HG03439 (cell line): ENCODE data around the gene DPT.
"Not testable (repeated sequence)": the region's sequence is repeated elsewhere in the genome, so short reads cannot be mapped to it uniquely, and the experiment has no call there.

Source experiments
- ATAC-seq: cut with Tn5 transposase; IDR thresholded peaks from one replicate; pipeline ENCODE4 v1.9.1; 2021; ENCODE audit warnings: mild to moderate bottlenecking, moderate library complexity; ENCODE audit not compliant: unreplicated experiment

The DPT gene

DNA sequence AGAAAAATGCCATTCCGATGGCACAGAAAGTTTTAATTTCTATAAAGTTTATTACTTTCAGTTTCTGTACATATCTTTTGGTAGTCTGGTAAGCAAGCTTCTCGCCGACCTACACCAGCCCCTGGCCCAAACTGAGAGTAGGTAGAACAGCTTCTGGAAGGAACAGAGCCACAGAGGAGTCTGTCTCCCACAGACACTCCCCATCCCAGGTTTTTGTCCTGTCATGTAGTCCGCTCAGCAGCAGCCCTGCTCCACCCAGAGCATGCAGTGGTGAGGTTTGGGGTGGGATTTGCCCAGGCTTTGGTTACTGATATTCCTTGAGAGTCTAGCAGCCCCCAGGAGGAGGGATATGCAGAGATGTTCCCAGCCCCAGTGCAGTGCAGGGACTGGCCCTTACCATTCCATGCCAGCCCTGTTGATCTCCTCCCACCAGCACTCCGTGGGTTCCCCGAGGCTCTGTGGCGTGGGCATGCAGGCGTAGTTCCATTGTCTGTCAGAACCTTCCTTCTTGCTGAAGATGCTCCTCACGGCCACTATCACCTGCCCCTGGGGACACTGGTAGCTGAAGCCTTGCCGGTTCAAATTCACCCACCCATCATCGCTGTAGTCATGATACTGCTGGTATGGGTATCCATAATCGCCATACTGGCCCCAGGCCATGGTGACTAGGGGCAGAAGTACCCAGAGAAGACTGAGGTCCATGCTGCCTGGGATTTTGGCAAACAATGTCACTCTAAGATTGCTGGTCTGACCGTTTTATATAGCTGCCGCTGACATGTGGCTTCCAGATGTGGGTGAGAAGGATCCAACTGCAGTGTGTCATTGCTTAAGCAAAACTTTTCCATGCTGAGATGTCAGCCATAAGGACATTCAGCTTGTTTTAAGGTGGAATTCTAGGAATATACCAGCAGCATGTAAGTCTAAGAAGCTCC, at the start of gene DPT:
DPT (minus strand) TSS at position 734 of the 932 bp plus-strand sequence; CDS start at position 702, 32 bp downstream.
- ATAC-seq = no peak

- ATAC-seq = no peak
Measured at GRCh38 chr1:168775366-168775765, 46.4 kb upstream of the DPT start.

DNA sequence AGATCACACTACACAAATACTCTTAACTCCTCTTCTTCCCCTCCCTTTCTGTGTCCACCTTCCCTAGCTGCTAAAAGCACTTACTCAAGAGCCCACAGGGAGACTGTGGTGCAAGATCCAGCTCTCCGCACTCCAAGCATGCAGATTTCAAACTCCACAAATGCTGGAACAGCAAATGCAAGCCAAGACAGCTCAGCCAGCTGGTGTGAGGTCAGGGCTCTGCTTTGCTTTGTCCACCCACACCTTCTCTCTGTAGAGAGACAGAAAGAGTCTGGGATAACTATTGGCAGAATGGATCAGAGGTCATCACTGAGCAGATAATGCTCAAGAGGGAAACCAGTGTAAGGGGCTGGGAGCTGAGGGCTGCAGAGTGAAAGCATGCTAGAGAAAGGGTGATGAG, 45.2 kb upstream of the DPT start:
- ATAC-seq = no peak

- ATAC-seq = no peak
Measured at GRCh38 chr1:168772428-168773060, 43.5 kb upstream of the DPT start.

DNA sequence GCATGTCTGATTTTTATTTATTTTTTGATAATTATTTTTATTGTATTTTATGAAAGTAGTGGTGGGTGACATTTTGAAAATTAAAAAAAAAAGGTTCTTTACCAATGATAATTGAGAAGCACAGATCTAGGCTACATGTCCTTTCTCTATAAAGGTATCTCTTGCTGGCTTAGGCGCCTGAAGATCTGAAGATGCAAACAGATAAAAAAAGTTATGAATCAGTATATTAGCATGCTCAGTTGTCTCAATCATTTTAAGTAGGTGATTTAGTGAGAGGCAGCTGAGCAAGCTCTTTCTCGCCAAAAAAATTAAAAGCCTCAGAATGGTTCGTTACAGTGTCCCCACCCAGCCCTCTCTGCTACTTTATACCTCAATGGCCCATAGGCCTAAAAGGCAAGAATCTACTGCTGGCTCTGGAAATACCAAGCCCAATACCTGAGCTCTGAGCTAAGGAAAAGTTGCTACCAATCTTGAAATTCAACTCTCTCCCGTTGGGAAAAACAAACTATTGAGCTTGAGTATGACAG, 42.2 kb upstream of the DPT start:
- no peak for ATAC-seq

- ATAC-seq = not testable (repeated sequence)
Measured at GRCh38 chr1:168769893-168770292, 40.9 kb upstream of the DPT start.

GRCh38 chr1:168767894-168768584, 39.0 kb upstream of the DPT start:
- no peak for ATAC-seq

- ATAC-seq = no peak
Measured at GRCh38 chr1:168766568-168766967, 37.6 kb upstream of the DPT start.

DNA sequence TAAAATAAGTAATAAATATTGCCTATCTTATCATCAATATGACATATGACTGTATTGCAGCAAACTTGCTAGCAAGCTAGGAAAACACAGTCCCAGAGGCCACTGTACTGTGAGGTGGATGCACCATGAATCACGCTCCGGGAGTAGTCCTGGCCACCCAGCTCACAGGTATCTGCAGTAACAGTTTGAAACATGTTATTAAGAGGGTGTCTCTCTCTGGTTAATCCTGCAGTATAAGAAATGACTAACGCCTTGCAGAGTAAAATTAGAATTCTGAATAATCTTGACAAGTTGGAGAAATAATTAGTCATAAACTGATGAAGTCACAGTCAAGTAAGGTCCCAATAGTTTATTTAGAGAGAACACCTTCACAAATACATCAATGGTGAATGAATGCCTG, 34.0 kb upstream of the DPT start:
- no peak for ATAC-seq

DNA sequence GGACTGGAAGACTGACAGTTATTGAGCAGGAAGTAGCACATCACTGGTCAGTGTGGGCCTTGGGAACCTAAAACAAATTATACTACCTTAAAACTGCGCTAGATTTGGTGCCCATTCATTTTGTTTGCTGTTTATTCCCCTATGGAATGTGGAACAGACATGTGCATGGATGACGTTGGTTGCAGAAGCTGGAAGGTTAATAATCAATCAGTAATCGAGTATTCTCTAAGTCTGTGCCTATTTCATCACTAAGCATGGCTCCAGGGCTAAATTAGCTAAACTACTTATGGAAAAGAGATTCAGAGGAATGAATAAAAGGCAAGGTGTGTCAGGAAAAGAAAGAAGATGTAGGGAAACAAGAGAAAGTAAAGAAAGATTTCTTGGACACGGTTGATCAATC, 33.5 kb upstream of the DPT start:
- no peak for ATAC-seq

- ATAC-seq = no peak
Measured at GRCh38 chr1:168760781-168761180, 31.8 kb upstream of the DPT start.

DNA sequence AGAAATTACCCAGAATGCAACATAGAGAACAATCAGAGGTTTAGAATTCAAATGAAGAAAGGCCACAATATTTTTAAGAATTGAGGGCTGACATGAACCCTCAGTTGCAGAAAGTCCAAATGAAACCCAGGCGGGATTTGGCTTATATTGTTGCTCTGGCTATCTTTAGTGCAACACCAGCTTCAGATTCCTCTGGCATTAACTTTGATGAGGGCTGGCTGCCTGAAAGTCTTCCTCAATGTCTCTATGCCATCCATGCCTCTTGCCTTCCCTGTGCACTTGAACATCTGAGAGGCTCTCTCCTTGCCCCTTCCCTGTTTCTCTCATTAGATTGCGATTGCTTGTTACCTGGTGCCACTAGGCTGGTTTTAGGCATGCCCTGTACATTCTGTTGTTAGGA, 31.2 kb upstream of the DPT start:
- no peak for ATAC-seq

DNA sequence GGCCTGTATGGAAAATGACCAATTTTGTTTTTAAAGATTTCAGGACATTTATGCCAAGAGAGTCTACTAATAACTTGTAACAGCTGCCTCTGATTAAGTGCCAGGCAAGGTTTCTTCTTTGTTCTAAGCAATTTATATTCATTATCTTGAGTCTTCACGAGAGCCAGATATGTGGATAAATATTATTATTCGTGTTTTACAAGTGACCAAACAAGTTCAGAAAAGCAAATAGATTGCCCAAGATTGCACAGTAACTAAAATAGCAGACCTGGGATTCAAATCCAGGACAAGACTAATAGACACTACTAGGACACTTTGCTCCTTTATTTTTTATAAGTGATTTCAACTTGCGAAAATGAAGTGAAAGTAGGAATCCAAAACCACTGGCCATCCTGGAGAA, 30.1 kb upstream of the DPT start:
- no peak for ATAC-seq

DNA sequence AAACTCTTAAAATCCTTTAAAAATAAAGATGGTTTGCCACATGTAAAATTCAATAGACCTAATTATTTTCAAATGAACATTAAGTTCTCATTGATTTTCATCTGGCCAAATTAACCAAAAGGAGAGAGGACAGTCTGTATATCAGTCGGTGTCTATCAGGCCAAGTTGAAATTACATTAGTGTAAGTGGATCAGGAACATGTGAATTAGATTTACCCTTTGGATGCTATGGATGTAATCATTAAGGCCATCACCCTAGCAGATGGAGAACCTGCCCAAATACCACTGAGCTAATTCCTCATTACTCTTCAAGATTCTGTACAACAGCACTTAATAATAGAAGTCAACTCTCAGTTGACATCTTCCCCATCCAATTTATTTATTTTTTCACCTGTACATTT, 29.5 kb upstream of the DPT start:
- no peak for ATAC-seq

- no peak for ATAC-seq
Measured at GRCh38 chr1:168755800-168756418, 26.9 kb upstream of the DPT start.

DNA sequence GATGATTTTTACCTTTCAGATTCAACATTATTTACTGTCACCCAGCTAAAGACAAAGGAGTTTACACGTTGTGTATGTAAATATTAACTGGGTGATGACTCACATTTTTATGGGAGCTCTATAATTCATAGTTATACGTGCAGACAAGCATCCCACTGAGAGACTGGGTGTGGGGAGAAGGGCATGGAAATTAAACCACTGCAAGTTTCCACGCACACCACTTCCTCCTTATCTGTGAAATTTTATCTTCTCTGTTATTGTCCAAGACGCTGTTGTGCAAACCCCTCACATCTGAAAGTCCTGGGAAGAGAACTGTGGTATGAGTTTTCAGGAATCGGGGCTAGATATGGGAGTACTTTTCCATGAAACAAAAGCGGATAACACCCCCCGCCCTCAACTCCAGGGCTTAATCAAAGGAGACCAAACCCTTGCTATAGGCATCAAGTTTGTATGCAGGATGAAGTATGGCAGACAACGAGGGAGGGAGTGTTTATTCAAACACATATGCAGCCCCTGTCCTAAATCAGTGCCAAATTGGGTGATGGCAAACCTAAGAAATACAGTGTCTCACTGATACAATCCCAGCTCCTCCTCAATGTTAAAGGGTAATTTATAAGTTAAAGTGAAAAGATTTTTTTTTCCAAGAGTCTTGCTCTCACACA, 23.3 kb upstream of the DPT start:
- no peak for ATAC-seq

GRCh38 chr1:168751195-168751650, 22.2 kb upstream of the DPT start:
- ATAC-seq = no peak

- no peak for ATAC-seq
Measured at GRCh38 chr1:168742994-168743650, 14.1 kb upstream of the DPT start.

DNA sequence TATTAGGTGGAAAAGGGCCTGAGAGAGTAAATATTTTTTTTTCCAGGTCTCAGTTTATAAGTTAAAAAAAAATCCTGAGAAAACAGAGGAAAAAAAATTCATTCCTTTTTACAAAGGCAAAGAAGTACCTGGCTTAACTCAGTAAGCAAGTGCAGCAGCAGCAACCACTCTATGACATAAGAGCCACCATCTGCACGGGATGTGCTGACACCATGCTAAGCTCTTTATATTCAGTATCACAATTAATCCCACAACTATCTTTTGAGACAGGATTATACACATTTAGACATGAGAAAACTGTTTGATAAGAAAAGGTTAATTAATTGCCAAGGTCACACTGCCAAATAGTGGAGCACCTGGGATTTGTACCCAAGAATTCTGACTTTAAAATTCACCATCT, 13.4 kb upstream of the DPT start:
- no peak for ATAC-seq

DNA sequence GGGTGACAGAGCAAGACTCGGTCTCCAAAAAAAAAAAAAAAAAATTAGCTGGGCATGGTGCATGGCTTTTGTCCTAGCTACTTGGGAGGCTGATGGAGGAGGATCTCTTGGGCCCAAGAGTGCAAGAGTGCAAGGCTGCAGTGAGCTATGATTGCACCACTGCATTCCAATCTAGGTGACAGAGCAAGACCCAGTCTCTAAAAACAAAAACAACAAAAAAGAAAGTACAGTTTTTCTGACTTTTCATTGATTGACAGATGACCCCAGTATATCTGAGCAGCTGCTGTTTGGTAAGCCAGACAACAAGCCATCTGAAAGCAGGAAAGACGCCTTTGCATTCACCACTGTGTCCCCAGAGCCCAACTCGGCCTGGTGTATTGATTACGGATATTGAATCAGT, 10.9 kb upstream of the DPT start:
- ATAC-seq = no peak
